ENCODE data around the gene SMIM1. TPM values are rescaled to one million over a fixed set of nuclear protein-coding genes. Genes with fewer than 3 reads are reported as not detected.
"Not testable (repeated sequence)": the region's sequence is repeated elsewhere in the genome, so short reads cannot be mapped to it uniquely, and the experiment has no call there.

Gene SMIM1
- total and polyA plus RNA-seq, 2 of the 4 experiments (the other 2 are of a cell fraction): 0.90 to 3.4 TPM

DNA sequence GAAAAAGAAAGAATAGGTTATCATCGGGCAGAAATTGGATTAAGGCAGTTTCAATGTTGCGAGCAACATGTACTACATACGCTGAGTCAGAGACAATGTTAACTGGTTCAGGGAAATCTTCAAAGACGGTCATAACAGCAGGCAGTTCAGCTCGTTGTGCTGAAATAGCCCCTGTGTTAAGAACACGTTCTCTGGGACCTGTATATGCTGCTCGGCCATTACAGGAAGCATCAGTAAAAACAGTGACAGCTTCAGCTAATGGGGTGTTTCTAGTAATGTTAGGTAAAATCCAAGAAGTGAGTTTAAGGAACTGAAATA, 32.0 kb downstream of the SMIM1 start:
- H2BK20ac ChIP-seq (ENCODE audit: low read depth, low read length); H3K4ac ChIP-seq (ENCODE audit: low read depth, low read length); H3K9me3 ChIP-seq (ENCODE audit: control insufficient read depth, insufficient read depth, low read length); H2AK9ac ChIP-seq (replicated peaks; ENCODE audit: low read depth, low read length, poor library complexity); DNase-seq; ATAC-seq (ENCODE audit: low read depth); H2BK120ac ChIP-seq (ENCODE audit: low read depth, low read length); H3K4me2 ChIP-seq (ENCODE audit: low read depth, low read length); H3K9me1 ChIP-seq (ENCODE audit: insufficient read depth, low read length); H3K4me1 ChIP-seq (ENCODE audit: control insufficient read depth, insufficient read depth, low read length); H3K56ac ChIP-seq (ENCODE audit: extremely low read depth, insufficient read depth, low read length); H4K5ac ChIP-seq (ENCODE audit: low read depth, low read length); H3K4me3 ChIP-seq (ENCODE audit: insufficient read depth, low read depth, low read length); H3K79me1 ChIP-seq (ENCODE audit: low read depth in 1 of 2, low read length in 2 of 2); H3K36me3 ChIP-seq (ENCODE audit: control insufficient read depth, insufficient read depth, low read length); H4K8ac ChIP-seq (ENCODE audit: low read depth in 2 of 2, low read length in 2 of 2); CTCF ChIA-PET; H2BK5ac ChIP-seq (ENCODE audit: low read depth, low read length, poor library complexity, severe bottlenecking); H4K91ac ChIP-seq (ENCODE audit: insufficient read depth, low read depth, low read length); H3K9ac ChIP-seq (ENCODE audit: low read depth, low read length); H3K27ac ChIP-seq (ENCODE audit: insufficient read depth, low read length); H3K18ac ChIP-seq (ENCODE audit: low read depth, low read length); POLR2A ChIA-PET (ENCODE audit: unreplicated experiment); in situ Hi-C loops (cut with MboI; ENCODE audit: low sequenced_read_pairs); dilution Hi-C loops (cut with HindIII; ENCODE audit: low sequenced_read_pairs, unreplicated experiment); H2AFZ ChIP-seq (replicated peaks; ENCODE audit: low read length, poor library complexity); H3K23ac ChIP-seq (ENCODE audit: low read depth, low read length); H2AK5ac ChIP-seq (ENCODE audit: low read depth, low read length); BruUV-seq (replicated peaks); H3K14ac ChIP-seq (replicated peaks; ENCODE audit: low read depth, low read length); H4K20me1 ChIP-seq (ENCODE audit: insufficient read depth, low read length); H3K27me3 ChIP-seq (ENCODE audit: control insufficient read depth, insufficient read depth, low read length); H2BK15ac ChIP-seq (ENCODE audit: low read depth, low read length): not testable (repeated sequence)
- 100% methylated on average over 3 of the region's 7 CpGs; no CpG with 5 or more reads in 1 of the 2 experiments for WGBS, 2 experiments (ENCODE audit: extremely low coverage in 2 of 2, insufficient read length in 1 of 2)
- intact Hi-C loops (cut with micrococcal nuclease): loop anchor here (5.0 kb wide), 1 partner anchor 352 kb away; the partner anchor contains the start of gene ARHGEF16
